RPMI7951 (cell line): ENCODE data around the gene ITK. TPM values are rescaled to one million over a fixed set of nuclear protein-coding genes. Genes with fewer than 3 reads are reported as not detected.
A peak's percentile ranks its signal among the peaks of the same experiment; 100 is the strongest.

ENCODE experiments used
- DNase-seq: peaks from one replicate; pipeline ENCODE4 v3.0.0-alpha.2; 2012; ENCODE audit warnings: low read depth
- total RNA-seq: library from RNA; depleted of rRNA; stranded (reverse); fragments of >200 nt; shearing (Covaris generic); gene quantifications from 2 replicates; pipeline ENCODE4 v1.2.3, GENCODE V29; 2014

The ITK gene
- total RNA-seq, 1 experiment from 2014 or later, result not detected

DNA sequence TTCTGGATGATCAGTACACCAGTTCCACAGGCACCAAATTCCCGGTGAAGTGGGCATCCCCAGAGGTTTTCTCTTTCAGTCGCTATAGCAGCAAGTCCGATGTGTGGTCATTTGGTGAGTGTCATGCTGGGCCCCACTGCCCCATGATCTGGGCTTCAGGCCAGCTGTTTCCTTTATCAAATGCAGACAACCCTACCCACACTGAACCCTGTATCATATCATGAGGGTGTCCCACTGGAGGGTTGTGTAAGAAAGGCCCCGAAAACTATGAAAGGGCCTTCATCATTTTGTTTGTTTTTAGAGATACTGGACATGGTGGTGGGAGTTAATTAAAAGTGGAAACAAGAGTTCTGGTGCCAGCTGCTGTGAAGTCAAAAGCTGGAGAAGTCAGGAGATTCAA lies 65.2 kb downstream of the ITK start:
- no peak for DNase-seq

DNA sequence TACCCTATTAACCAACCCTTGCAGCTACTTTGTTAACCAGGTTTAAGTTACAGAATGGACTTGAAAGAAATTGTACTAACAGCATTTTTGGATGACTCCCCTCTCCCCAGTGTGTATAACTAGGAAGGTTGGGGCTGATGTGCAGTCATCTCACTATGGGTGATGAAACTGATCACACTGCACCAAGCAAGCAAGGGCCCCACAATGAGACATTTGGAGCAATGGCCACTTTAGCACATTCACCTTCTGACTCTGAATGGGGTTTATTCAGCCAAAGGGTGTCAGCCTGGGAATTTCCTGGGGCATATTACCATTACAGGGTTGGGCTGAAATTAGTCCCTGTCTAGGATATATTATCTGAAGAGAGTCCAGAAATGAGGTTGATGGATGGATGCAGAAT lies 66.6 kb downstream of the ITK start:
- no peak for DNase-seq

DNA sequence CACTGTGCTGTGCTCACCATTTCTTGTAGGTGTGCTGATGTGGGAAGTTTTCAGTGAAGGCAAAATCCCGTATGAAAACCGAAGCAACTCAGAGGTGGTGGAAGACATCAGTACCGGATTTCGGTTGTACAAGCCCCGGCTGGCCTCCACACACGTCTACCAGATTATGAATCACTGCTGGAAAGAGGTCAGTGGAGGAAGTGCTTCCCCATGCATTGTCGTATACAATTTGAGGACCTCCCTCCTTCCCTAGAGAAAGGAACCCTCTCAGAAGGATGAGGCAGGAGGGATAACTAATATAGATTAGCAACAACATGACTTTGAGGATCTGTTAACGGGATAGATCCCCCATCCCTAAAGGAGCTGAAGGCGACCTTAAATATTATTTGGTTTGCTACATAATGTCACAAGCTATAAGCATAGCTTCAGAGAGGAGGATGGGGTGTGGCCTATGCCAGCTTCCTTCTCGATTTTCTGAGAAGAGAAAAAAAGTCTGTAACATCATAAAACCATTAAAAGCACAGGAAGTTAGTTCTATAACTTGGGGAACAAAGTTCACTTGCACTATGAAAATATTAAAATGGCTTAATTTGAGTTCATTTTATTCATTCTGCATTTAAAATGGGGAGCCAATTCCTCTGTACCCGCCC lies 68.3 kb downstream of the ITK start:
- DNase-seq, result no peak

DNA sequence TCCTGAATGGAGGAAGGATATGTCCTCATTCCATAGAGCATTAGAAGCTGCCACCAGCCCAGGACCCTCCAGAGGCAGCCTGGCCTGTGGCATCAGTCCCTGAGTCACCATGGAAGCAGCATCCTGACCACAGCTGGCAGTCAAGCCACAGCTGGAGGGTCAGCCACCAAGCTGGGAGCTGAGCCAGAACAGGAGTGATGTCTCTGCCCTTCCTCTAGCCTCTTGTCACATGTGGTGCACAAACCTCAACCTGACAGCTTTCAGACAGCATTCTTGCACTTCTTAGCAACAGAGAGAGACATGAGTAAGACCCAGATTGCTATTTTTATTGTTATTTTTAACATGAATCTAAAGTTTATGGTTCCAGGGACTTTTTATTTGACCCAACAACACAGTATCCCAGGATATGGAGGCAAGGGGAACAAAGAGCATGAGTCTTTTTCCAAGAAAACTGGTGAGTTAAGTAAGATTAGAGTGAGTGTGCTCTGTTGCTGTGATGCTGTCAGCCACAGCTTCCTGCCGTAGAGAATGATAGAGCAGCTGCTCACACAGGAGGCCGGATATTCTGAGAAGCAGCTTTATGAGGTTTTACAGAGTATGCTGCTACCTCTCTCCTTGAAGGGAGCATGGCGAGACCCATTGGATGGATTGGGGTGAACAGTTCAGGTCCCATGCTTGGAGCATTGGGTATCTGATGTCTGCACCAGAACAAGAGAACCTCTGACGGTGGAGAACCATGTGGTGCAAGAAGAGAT lies 72.2 kb downstream of the ITK start:
- DNase-seq, result peak; percentile 39

DNA sequence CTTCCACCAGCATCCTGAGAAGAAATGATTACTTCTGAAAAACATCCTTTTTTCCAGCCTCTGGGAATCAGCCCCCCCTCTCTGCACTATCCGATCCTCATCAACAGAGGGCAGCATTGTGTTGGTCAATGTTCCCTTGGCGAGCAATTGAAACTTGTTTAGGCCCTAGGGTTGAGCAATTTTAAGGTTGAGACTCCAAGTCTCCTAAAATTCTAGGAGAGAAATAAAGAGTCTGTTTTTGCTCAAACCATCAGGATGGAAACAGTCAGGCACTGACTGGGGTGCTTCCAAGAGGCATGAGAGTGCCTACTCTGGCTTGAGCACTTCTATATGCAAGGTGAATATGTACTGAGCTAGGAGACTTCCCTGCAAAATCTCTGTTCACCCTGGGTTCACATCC lies 72.9 kb downstream of the ITK start:
- DNase-seq, result peak; percentile 28

DNA sequence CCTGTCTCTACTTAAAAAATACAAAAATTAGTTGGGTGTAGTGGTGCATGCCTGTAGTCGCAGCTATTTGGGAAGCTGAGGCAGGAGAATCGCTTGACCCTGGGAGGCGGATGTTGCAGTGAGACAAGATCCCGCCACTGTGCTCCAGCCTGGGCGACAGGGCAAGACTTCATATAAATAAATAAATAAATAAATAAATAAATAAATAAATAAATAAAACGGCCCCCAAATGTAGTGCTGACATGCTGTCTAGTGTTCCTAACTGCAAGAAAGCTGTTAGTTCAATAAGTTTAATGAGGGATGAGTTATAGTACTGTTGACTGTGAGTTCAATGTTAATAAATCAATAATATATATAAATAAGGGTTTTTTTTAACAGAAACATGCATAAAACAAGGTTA lies 77.8 kb downstream of the ITK start:
- no peak for DNase-seq

DNA sequence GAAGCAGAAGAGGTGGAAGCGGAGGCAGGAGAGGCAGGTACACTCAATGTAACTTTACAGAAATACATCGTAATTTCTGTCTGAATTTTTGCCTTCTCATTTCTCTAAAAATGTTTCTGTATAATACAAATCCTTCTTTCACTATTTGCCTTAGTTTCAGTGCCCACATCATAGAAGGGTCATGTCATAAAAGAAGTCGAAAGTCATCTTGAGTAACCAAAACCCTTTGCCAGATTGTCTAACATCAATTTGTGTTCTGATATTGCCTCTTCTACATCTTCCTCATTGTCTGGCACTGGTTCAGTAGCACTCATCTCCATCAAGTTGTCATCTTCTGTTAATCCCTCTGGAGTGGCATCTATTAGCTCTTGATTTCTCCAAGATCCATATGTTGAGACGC lies 79.1 kb downstream of the ITK start:
- no peak for DNase-seq

DNA sequence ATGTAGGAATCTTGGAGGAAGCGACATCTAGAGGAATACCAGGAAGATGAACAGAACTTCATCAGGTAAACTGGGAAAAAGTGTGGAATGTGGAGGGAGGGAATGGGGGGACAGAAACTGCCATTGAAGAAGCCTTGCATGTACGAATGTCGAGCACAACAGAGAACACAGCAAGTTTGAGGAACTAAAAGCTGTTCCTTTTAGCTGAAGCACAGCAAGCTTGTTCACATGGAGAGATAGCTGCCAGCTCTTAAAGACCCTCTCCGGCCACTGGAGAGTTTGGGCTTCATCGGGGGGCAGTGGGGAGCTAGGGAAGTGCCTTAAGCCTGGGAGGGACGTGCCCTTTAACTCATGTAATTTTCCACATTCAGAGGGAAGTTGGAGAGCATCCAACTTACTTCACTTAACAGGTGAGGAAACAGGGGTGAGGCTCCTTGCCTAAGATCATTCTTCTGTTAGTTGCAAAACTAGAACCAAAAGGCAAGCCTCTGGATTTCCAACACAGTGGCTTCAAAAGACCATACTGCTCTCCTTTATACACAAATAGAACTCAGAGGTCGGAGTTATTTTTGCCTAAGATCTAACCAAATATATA lies 83.0 kb downstream of the ITK start:
- no peak for DNase-seq

DNA sequence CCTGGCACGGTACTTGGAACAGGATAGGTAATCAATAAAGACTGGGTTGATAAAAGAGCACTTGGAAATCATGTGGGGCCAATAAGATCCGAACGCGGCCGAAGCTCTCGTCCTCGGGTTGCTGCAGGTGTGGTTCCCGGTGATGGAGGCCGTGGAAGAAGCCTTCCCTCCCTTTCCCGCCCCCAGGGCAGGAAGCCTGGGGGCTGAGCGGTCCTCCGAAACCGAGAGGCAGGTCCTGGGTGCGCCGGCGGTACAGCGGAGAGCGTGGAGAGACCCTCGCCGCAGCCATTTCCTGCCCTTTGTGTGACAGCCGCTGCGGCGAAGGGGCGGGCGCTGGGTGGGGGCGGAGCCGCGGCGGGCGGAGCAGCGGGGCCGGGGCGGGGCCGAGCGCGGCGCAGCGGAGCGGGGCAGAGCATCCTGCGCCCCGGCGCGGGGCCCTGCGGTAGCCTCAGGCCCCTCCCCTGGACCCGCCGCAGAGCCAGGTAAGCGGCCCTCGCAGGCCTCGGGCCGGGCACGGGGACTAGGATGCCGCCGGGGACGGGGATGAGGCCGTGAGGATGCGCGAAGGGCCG lies 85.2 kb downstream of the ITK start, which contains the start of gene CYFIP2:
Gene CYFIP2, plus strand, starts transcription at position 410 of the 572 bp plus-strand sequence. CDS start 19,239 bp downstream, outside the sequence.
- no peak for DNase-seq

DNA sequence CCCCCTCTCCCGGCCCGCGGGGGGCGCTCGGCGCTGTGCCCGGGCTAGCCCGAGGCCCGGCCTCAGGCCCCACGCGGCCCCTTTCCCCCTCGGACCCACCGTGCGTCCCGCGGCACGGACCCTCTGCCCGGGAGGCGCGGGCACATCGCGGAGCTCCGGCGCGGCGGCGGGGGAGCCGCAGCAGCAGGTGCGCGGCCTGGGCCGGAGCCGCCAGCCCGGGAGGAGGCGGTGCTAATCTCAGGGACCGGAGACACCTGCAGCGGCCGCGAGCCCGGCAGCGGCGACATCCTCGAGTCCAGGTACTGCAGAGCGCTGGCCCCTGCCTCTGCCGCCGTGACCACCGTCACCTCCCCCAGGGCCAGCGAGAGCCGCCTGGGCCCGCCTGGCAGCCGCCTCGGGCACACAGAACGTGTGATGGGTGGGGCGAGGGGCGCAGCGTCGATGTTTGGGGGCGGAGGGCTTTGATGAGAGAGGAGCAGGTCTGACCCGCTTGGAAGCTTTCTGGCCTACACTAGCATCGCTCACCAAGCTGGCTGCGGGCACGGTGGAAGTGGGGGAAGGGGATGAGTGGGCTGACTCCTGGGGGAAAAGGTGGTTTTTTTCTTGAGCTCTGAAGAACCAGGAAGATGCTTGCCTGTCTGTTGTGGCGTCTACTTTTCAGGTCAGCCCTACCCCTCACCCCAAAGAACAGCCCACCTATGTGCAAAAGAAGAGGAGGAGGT lies 85.8 kb downstream of the ITK start:
- no peak for DNase-seq

DNA sequence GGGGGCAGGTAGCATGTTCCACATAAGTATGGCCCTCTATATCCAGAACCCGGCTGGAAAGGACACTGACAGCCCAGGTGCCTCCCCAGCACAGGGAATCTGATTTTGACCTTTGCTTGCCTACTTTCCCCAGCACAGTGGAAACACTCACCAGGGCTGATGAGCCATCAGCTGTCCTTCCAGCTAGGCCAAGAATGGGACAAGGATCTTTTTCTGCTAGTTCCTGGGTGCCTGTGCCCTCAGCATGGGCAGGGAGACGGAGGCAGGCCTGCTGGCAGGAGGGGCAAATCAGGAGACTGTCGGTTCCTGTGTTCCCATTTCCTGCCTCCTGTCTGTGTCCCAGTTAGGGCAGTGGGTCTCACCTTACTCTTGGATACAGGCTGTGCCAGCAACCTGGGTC lies 86.4 kb downstream of the ITK start:
- DNase-seq, result no peak

DNA sequence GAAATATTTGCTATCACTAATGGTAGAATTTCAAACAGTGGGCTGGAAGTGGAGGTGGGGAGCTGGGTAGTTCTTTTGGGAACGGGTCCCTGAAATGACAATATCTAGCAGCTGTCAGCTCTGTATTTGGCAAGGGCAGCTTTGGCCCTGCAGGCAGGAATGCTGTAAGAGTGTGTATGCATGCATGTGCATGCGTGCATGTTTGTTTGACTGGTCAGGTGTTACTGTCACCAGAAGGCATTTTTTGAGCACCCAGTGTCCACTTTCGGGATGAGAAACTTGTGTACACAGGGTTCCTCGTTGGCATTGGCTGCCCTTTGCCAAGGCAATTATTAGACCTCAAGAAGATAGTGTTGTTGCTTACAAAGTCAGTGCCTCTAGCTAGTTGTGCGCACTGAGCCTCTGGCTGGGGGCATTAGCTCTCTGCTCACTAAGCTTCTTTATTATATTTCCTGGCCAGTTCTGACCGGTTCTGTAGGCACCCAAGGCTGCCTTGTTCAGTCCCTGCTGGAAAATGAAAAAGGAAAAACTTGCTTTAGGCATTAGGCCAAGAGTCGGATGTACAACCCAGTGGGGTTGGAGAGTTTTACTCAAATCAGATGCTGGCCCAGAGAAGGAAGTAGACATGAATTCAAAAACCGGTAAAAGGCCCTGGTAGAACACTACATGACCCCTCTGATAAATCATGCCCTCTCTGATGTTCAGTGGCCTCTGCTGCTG lies 87.3 kb downstream of the ITK start:
- DNase-seq, result no peak

DNA sequence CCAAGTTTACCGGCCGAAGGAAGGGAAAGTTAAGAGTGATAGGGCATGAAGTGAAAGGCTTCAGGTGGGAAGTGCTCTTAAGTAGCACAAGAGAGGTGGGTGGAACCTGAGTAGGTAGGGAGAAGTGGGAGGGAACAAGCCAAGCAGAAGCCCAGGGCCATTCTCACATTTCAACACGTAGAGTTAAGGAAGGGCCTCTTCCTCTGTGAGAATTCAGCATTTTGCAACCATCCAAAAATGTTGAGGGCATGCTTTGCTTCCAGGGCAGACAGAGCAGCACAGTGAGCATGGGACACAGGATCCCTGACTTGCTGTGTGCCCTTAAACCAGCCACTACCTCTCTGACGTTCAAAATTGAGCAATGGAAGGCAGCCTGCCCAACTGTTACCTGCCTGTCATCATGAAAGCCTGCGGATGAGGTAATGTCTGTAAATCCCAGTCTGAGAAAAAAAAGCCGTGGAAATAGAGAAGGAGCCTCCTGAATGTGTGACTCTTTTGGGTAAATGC lies 88.6 kb downstream of the ITK start:
- no peak for DNase-seq

DNA sequence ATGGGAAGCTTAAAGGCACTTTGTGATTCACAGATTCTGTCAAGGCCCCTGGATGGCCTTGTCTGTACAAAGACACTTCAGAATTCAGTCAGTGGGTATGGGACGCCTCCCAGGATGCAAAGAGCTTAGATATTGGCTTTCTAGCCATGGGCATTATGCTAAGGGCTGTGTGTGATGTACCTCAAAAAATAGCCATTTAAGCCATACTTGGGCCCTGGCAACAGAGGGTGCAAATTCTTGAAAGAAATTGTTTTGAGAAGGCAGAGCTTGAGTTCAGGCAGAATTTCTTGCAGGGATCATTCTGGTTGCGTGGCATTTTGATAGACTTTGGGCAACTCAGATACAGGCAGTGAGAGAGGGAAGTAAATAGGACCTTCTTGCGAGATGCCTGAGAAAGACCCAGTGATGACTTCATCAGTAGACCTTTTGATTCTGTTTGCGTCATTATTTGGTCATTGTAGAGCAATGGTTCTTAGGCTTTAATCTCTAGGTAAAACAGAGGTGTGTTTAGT lies 89.2 kb downstream of the ITK start:
- no peak for DNase-seq

DNA sequence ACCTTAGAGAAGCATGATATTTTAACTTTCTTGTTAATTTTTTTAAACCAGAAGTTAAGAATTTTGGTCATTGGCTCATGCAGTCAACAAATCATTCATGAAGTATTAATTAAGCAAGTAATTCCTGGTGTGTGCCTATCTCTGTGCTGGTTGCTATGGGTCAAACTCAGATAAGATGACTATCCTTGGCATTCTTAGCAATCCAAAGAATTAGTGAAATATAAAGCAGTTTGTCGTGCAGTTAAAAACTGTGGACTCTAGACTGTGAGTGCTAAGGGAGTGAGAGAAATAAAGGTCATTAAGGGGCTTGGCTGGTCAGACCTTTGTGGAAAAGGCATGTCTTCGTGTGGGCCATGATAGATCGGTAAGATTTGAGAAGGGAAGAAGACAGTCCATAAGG lies 90.1 kb downstream of the ITK start:
- DNase-seq, result no peak

DNA sequence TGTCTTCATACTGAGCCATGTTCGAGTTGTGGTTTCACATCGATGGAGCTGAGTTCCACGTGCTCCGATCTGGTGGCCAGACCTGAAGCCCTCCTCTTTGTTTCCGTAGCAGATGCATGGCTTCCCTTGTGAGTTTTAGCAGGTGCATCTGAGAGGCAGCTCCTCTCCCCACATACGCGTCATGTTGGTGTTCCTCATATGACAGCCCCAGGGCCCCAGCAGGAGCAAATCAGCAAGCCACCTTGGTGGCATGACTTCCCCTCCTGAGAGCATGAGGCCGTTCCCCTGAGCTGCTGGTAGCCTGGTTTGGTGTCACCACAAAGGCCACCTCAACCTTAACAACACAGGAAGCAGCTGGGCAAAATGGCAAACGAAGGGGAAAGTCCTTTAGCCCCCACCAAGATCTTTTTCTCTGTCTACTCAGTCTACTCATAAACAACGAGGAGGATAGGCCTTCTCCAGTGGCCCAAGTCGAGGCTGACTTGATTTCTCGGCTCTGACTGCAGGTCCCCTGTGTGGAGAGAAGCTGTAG lies 91.2 kb downstream of the ITK start:
- no peak for DNase-seq

DNA sequence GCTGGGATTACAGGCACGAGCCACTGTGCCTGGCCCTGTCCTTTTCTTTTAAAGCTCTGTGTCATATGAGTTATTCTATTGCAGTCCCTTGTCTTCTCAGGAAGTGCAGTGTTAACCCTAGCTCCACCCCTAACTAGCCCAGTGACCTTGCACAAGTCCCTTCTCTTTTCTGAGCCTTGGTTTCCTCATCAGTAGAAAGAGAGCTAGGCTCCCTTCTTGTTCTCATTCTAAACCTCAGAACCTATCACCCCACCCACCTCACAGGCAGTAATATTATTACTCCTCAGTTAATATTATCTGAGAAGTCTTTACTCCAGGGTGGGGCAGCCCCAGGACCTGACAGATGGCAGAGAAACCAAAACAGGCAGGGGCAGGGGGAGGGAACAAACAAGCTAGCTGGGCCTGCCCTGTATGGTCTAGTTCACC lies 92.5 kb downstream of the ITK start:
- no peak for DNase-seq

DNA sequence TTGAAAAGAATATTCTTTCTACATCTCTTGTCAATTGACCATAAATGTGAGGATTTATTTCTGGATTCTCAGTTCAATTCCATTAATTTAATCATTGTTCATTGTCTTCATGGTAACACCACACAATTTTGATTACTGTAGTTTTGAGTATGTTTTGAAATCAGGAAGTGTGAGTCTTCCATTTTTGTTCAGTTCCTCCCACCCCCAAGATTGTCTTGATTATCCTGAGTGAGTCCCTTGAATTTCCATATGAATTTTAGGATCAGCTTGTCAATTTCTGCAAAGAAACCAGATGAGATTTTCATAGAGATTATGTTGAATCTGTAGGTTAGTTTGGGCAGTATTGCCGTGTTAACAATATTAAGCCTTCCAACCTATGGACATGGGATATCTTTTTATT lies 94.8 kb downstream of the ITK start:
- no peak for DNase-seq

DNA sequence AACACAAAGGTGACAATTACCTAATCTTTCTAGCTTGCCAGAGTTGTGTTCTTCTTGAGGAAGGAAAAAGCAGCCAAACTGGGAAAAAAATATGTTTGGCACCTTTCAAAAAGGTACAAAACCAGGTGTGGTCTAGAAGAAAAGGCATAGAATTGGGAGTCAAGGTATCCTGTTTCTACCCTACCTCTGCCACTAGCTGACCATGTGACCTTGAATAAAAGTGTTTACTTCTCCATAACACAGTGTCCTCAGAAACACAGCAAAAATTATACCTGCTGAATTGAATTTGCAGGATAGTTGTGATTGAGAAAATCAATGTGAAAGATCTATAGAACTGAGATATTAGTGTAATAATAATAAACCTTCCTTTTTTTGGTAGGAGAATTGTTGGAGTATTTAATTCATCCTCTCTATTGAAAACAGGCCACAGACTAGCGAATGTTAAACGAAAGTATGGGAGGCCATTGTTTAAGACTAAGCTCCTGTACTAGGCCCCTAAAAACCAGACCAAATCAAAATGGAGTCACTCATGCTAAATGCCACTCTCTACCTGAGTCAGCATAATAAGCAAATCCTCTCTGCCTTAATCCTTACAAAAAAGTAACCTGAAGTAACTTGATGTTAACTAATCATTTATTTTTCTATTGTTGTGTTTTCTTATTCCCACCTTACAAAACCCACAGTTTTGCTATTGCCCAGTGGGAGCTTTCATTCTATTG lies 97.8 kb downstream of the ITK start:
- DNase-seq, result no peak

DNA sequence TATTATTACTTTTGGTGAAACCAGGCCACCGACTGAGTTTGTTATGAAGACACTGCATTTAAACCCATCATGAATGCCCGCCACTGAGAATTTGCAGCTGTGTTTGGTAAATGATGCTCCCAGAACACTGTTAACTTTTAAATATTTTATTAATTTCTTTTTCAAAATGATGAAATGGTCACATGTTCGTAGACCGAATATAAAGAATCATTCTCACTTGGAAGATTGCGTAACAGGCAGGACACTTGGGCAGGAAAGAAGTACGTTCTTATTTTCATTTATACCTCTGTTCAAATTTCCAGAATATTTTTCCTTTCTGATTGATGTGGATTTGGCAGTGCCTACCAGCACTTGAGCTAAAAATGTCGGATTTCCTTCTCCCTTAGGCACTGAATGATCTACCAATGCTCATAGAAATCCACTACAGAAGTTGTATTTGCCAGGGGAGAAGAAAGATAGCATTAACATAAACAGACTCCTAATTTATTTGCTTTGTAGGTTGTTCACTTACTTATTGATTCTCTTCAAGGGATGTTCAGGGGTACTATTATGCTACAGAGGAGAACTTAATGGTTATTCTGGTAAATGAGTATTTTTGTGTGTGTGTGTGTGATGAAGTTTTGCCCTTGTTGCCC lies 99.1 kb downstream of the ITK start:
- no peak for DNase-seq
